ENCODE measurements around the gene GNA12.

- no peak for TF ChIP-seq EZH2 (IDR thresholded peaks at IDR 0.05; ENCODE audit: borderline replicate concordance, low read depth, low read length, severe bottlenecking)
- TF ChIP-seq, protein P1, sequence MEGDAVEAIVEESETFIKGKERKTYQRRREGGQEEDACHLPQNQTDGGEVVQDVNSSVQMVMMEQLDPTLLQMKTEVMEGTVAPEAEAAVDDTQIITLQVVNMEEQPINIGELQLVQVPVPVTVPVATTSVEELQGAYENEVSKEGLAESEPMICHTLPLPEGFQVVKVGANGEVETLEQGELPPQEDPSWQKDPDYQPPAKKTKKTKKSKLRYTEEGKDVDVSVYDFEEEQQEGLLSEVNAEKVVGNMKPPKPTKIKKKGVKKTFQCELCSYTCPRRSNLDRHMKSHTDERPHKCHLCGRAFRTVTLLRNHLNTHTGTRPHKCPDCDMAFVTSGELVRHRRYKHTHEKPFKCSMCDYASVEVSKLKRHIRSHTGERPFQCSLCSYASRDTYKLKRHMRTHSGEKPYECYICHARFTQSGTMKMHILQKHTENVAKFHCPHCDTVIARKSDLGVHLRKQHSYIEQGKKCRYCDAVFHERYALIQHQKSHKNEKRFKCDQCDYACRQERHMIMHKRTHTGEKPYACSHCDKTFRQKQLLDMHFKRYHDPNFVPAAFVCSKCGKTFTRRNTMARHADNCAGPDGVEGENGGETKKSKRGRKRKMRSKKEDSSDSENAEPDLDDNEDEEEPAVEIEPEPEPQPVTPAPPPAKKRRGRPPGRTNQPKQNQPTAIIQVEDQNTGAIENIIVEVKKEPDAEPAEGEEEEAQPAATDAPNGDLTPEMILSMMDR (IDR thresholded peaks at IDR 0.05; ENCODE audit: borderline replicate concordance, extremely low read depth, low read length, poor library complexity, severe bottlenecking), result no peak
Measured at GRCh38 chr7:2812114-2812487, 32.0 kb downstream of the GNA12 start.

Measured in DND-41 (cell line).